HUES64 (cell line): Measurements from ENCODE around the gene TAF11L3. TPM values are rescaled to one million over a fixed set of nuclear protein-coding genes. Genes with fewer than 3 reads are reported as not detected.
"Not testable (repeated sequence)": the region's sequence is repeated elsewhere in the genome, so short reads cannot be mapped to it uniquely, and the experiment has no call there.

ENCODE experiments used
- H3K27ac ChIP-seq: 2 replicates; pipeline ENCODE4 v1.7.0; 2013; ENCODE audit warnings: low read depth, low read length, inconsistent platforms
- H3K27me3 ChIP-seq: 2 replicates; pipeline ENCODE4 v1.6.1; 2013; ENCODE audit warnings: mild to moderate bottlenecking, low read length; ENCODE audit not compliant: insufficient read depth
- H3K36me3 ChIP-seq: 2 replicates; pipeline ENCODE4 v1.6.1; 2013; ENCODE audit warnings: mild to moderate bottlenecking, low read length; ENCODE audit not compliant: insufficient read depth
- H3K4me1 ChIP-seq: 2 replicates; pipeline ENCODE4 v1.6.1; 2013; ENCODE audit warnings: mild to moderate bottlenecking, low read length, moderate library complexity; ENCODE audit not compliant: insufficient read depth
- H3K4me3 ChIP-seq: 2 replicates; pipeline ENCODE4 v1.5.1; 2013; ENCODE audit warnings: mild to moderate bottlenecking, low read length, moderate library complexity
- H3K9ac ChIP-seq: 2 replicates; pipeline ENCODE4 v1.6.1; 2013; ENCODE audit warnings: mild to moderate bottlenecking, low read depth, low read length
- H3K9me3 ChIP-seq: 2 replicates; pipeline ENCODE4 v1.6.1; 2013; ENCODE audit warnings: low read depth, low read length; ENCODE audit not compliant: insufficient read depth
- WGBS: fragments of 150-250, 120-280 bp; methylation state at CpG from one replicate; pipeline ENCODE4 v1.1.7; 2013; ENCODE audit warnings: missing lambda C conversion rate; 5-methylcytosine and 5-hydroxymethylcytosine counted together
- polyA plus RNA-seq, 2 experiments: library from polyadenylated mRNA; stranded (reverse); fragments of 50-300 nt; gene quantifications; one replicate each; pipeline ENCODE4 v1.2.3, GENCODE V29; 2013

The TAF11L3 gene
- not detected for polyA plus RNA-seq (2013, experiment 1 of 2)
- not detected for polyA plus RNA-seq (2013, experiment 2 of 2)

- not testable (repeated sequence) for H3K9me3 ChIP-seq, H3K36me3 ChIP-seq, H3K27me3 ChIP-seq, H3K9ac ChIP-seq, H3K4me1 ChIP-seq, H3K4me3 ChIP-seq, H3K27ac ChIP-seq
- no CpG with 5 or more reads among the region's 15 CpGs for WGBS
These were observed at the start of gene TAF11L3 for GRCh38 chr5:17518067-17518466. Gene TAF11L3 (plus strand): TSS chr5:17518367.

DNA sequence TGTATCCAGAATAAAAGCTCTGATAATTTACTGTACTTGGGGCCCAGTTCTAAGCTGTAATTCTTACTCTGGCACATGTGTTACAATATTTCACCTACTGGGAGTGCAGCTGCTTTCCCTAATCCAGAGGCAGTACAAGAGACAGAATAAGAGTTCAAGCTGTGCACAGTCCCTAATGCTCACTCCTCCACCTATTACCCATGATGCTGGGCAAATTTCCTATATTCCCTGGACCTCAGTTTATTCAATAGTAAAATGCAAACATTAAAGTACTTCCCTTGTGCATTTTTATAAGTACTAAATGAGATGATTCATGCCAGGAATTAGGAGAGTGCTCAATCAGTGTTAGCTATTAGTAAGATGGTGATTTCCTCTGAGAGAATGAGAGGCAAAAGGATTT is 48.1 kb upstream of the TAF11L3 start:
- Histone ChIP-seq H3K27ac (no peak overlapping the region), H3K27me3 (no peaks in the 10 kb centered on the region), H3K9ac (no peak overlapping the region), H3K4me1 (no peaks in the 10 kb centered on the region), H3K9me3 (no peaks in the 10 kb centered on the region), H3K36me3 (no peaks in the 10 kb centered on the region), H3K4me3 (no peak overlapping the region)

DNA sequence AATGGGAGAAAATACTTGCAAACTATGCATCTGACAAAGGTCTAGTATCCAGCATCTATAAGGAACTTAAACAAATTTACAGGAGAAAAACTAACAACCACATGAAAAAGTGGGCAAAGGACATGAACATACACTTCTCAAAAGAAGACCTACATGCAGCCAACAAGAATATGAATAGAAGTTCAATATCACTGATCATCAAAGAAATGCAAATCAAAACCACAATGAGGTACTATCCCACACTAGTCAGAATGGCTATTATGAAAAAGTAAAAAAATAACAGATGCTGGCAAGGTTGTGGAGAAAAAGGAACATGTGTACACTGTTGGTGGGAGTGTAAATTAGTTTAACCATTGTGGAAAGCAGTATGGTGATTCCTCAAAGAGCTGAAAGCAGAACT is 43.1 kb upstream of the TAF11L3 start:
- H3K27ac ChIP-seq, H3K9ac ChIP-seq, H3K4me1 ChIP-seq, H3K4me3 ChIP-seq, H3K36me3 ChIP-seq, H3K27me3 ChIP-seq, H3K9me3 ChIP-seq: not testable (repeated sequence)

GRCh38 chr5:17477043-17477442 is 41.1 kb upstream of the TAF11L3 start:
- Histone ChIP-seq H3K36me3 (no peaks in the 10 kb centered on the region), H3K9me3 (no peaks in the 10 kb centered on the region), H3K9ac (no peak overlapping the region), H3K27me3 (no peaks in the 10 kb centered on the region), H3K4me1 (peaks cover 8% of the 10 kb centered on the region; the same call in 1 of the 2 replicates), H3K4me3 (no peak overlapping the region), H3K27ac (no peak overlapping the region)
- 92% methylated on average over 3 of the region's 3 CpGs for WGBS

DNA sequence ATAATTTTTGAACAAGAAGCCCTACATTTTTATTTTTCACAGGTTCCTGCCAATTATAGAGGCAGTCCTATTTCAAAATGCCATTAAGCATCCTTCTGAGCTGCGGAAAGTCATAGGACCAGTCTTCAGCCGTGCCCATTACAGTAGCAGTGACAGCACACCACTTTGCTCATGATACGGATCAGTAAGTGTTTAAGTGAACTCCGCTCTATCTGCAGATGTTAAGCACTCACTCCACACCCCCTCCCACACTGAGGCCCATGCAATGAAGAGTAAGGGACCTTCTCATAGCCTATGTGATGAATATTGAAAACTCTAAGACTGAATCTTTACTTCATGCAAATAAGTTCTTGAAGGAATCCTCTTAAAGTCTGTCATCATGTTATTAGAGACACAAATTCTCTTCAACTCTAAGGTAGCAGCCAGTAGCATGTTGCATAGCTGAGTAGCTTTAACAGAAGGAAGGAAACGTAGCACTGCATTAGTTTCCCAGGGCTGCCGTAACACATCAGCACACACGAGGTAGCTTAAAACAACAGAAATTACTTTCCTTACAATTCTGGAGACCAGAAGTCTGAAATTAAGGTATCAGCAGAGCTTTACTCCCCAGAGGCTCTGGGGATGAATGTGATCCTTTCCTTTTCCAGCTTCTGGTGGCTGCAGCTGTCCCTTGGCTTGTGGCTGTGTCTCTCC is 40.4 kb upstream of the TAF11L3 start:
- H3K9ac ChIP-seq, result no peak overlapping the region
- H3K4me3 ChIP-seq, result no peak overlapping the region
- no peaks in the 10 kb centered on the region for H3K9me3 ChIP-seq
- peaks cover 8% of the 10 kb centered on the region; the same call in 1 of the 2 replicates for H3K4me1 ChIP-seq
- no peaks in the 10 kb centered on the region for H3K27me3 ChIP-seq
- H3K27ac ChIP-seq, result no peak overlapping the region
- H3K36me3 ChIP-seq, result no peaks in the 10 kb centered on the region
- 91% methylated on average over 7 of the region's 7 CpGs for WGBS

DNA sequence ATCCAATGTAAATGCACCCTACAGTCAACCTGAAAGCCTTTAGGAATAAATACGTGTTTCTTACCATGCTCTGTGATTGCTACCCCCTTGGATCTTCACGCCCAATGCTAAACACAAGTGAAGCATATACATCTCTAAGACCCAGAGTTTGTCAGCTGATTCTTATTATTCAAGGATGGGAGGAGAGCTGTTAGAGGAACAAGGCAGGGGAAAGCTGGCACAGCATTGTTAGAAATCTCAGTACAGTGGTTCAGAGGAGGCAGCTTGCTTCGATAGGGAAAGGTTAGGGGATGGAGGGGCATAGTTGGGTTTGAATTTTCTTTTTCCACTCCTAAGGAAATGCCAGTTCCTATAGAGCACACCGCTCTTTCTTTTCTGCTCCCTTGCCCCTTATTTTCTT is 36.8 kb upstream of the TAF11L3 start:
- no peaks in the 10 kb centered on the region for H3K27me3 ChIP-seq
- peaks cover 8% of the 10 kb centered on the region; the same call in 1 of the 2 replicates for H3K4me1 ChIP-seq
- H3K27ac ChIP-seq, result no peak overlapping the region
- 61% methylated on average over 3 of the region's 4 CpGs for WGBS
- no peak overlapping the region for H3K4me3 ChIP-seq
- H3K36me3 ChIP-seq, result no peaks in the 10 kb centered on the region
- no peaks in the 10 kb centered on the region for H3K9me3 ChIP-seq
- H3K9ac ChIP-seq, result no peak overlapping the region; the same call in 1 of the 2 replicates

DNA sequence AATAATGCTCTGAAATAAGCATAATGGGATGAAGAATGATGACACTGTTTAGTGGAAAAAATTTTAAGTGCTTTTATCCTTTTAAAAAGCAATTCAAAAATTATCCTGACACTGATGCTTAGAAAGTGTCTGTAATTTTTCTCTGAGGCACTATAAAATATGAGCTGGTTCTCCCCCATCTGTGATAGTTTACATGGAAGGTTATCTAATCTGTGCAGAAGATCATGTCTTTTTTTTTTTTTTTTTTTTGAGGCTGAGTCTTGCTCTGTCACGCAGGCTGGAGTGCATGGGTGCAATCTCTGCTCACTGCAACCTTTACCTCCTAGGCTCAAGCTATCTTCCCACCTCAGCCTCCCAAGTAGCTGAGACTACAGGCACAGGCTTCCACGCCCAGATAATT is 35.4 kb upstream of the TAF11L3 start:
- Histone ChIP-seq H3K9me3 (no peaks in the 10 kb centered on the region), H3K27me3 (no peaks in the 10 kb centered on the region), H3K4me3 (no peak overlapping the region), H3K9ac (no peak overlapping the region), H3K36me3 (no peaks in the 10 kb centered on the region), H3K4me1 (peaks cover 8% of the 10 kb centered on the region; the same call in 1 of the 2 replicates), H3K27ac (no peak overlapping the region)
- 94% methylated on average over 2 of the region's 2 CpGs for WGBS

GRCh38 chr5:17486464-17487173 is 31.5 kb upstream of the TAF11L3 start:
- not testable (repeated sequence) for H3K9ac ChIP-seq, H3K27ac ChIP-seq, H3K36me3 ChIP-seq, H3K4me1 ChIP-seq, H3K27me3 ChIP-seq, H3K4me3 ChIP-seq, H3K9me3 ChIP-seq
- WGBS, result 95% methylated on average over 7 of the region's 10 CpGs

GRCh38 chr5:17487174-17487512 is 31.0 kb upstream of the TAF11L3 start:
- WGBS, result 94% methylated on average over 1 of the region's 1 CpG

DNA sequence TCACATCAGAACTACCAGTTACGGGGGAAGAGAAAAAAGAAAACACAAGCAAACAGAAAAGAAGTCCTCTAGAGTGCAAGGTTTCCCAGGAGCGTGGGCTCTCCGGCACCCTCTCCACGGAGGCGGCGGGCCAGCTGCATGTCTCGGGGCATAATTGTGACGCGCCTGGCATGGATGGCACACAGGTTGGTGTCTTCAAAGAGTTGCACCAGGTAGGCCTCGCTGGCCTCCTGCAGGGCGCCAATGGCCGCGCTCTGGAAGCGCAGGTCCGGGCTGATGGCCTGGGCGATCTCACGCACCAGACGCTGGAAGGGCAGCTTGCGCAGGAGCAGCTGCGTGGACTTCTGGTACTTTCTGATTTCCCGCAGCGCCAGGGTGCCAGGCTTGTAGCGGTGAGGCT is 26.9 kb upstream of the TAF11L3 start:
- 97% methylated on average over 23 of the region's 23 CpGs for WGBS
- not testable (repeated sequence) for H3K27me3 ChIP-seq, H3K4me1 ChIP-seq, H3K4me3 ChIP-seq, H3K9ac ChIP-seq, H3K9me3 ChIP-seq, H3K36me3 ChIP-seq, H3K27ac ChIP-seq

More at GRCh38 chr5:17487174-17487512, 31.0 kb upstream of the TAF11L3 start:
- Histone ChIP-seq H3K4me1 (no peaks in the 10 kb centered on the region), H3K4me3 (no peak overlapping the region), H3K9me3 (no peaks in the 10 kb centered on the region), H3K36me3 (no peaks in the 10 kb centered on the region), H3K27me3 (no peaks in the 10 kb centered on the region), H3K9ac (no peak overlapping the region), H3K27ac (no peak overlapping the region)

DNA sequence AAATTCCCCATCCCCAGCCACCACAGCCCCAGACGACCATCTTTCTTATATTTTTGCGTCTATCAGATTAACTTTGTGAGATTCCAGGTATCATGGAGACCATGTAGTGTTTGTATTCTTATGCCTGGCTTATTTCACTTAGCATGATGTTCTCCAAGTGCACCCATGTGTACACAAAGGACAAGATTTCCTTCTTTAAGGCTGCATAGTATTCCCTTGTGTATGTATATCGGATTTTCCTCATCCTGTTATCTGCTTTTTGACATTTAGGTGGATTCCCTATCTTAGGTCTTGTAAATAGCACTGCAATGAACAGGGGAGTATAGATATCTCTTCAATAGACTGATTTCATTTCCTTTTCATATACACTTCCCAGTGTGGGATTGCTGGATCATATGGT is 25.4 kb upstream of the TAF11L3 start:
- Histone ChIP-seq H3K27ac (no peak overlapping the region), H3K9ac (no peak overlapping the region), H3K27me3 (no peaks in the 10 kb centered on the region), H3K4me1 (no peaks in the 10 kb centered on the region), H3K4me3 (no peak overlapping the region), H3K9me3 (no peaks in the 10 kb centered on the region), H3K36me3 (no peaks in the 10 kb centered on the region)
- 97% methylated on average over 3 of the region's 3 CpGs for WGBS
